ENCODE results near the gene PARD3.

DNA sequence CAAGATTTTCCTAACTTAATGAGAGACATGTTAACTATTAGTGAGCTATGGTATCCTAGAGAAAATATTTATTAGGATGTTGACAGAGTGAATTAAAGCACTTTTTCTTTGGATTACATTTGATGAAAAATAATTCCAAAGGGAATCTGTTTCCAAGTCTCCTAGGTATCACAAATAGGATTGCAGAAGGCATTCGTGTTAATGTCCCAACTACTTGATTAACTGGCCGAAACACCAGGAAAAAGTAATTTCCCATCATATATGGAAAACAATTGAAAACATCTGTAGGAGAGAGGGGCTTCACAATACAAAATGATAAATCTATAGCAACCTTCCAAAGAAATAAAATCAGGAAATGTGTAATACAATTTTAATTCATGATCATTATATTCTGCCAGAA, 406.7 kb downstream of the PARD3 start:
- TF ChIP-seq TAF1 (IDR thresholded peaks at IDR 0.05; ENCODE audit: borderline replicate concordance, insufficient read depth, low read length) (no peak), POLR2AphosphoS5 (IDR thresholded peaks at IDR 0.05; ENCODE audit: low read depth, low read length) (no peak), SIN3A (IDR thresholded peaks at IDR 0.05; ENCODE audit: borderline replicate concordance, insufficient read depth, low read length) (no peak)
- TF ChIP-seq, protein P1, sequence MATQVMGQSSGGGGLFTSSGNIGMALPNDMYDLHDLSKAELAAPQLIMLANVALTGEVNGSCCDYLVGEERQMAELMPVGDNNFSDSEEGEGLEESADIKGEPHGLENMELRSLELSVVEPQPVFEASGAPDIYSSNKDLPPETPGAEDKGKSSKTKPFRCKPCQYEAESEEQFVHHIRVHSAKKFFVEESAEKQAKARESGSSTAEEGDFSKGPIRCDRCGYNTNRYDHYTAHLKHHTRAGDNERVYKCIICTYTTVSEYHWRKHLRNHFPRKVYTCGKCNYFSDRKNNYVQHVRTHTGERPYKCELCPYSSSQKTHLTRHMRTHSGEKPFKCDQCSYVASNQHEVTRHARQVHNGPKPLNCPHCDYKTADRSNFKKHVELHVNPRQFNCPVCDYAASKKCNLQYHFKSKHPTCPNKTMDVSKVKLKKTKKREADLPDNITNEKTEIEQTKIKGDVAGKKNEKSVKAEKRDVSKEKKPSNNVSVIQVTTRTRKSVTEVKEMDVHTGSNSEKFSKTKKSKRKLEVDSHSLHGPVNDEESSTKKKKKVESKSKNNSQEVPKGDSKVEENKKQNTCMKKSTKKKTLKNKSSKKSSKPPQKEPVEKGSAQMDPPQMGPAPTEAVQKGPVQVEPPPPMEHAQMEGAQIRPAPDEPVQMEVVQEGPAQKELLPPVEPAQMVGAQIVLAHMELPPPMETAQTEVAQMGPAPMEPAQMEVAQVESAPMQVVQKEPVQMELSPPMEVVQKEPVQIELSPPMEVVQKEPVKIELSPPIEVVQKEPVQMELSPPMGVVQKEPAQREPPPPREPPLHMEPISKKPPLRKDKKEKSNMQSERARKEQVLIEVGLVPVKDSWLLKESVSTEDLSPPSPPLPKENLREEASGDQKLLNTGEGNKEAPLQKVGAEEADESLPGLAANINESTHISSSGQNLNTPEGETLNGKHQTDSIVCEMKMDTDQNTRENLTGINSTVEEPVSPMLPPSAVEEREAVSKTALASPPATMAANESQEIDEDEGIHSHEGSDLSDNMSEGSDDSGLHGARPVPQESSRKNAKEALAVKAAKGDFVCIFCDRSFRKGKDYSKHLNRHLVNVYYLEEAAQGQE (IDR thresholded peaks at IDR 0.05; ENCODE audit: insufficient read depth in 1 of 2, low read depth in 2 of 2, low read length in 2 of 2), result no peak
